ENCODE data around the gene GBP1. TPM values are rescaled to one million over a fixed set of nuclear protein-coding genes. Genes with fewer than 3 reads are reported as not detected.
A peak's percentile ranks its signal among the peaks of the same experiment; 100 is the strongest.
"Not testable (repeated sequence)": the region's sequence is repeated elsewhere in the genome, so short reads cannot be mapped to it uniquely, and the experiment has no call there.

Gene GBP1
- total and polyA plus RNA-seq, 2 experiments from 2014 or later, result 12.0 to 18.9 TPM

GRCh38 chr1:89041119-89041641 lies 23.8 kb downstream of the GBP1 start:
- Histone ChIP-seq H3K9me2 (replicated peaks; ENCODE audit: insufficient read depth) (no peaks in the 10 kb centered on the region), H3K4me2 (no peak overlapping the region), H3K4me1 (ENCODE audit: insufficient read depth) (peaks cover 10% of the 10 kb centered on the region), H4K20me1 (ENCODE audit: insufficient read depth, poor library complexity, severe bottlenecking) (no peaks in the 10 kb centered on the region), H3K27ac (no peak overlapping the region), H3K36me3 (replicated peaks; ENCODE audit: insufficient read depth, low read depth) (no peaks in the 10 kb centered on the region), H3K9me3 (ENCODE audit: low read depth) (no peaks in the 10 kb centered on the region), H2AFZ (no peak overlapping the region), H3K27me3 (no peaks in the 10 kb centered on the region), H3K4me3 (no peak overlapping the region), H3K79me2 (no peaks in the 10 kb centered on the region)
- TF ChIP-seq EZH2 (IDR thresholded peaks at IDR 0.05; ENCODE audit: borderline replicate concordance), result no peak
- no peak for TF ChIP-seq EZH2phosphoT487 (IDR thresholded peaks at IDR 0.05; ENCODE audit: low read depth, severe bottlenecking, unreplicated experiment)
- TF ChIP-seq CTCF (IDR thresholded peaks at IDR 0.05; ENCODE audit: poor library complexity), result no peak
- 78% methylated on average over 3 of the region's 3 CpGs for WGBS (ENCODE audit: low lambda C conversion rate, missing lambda C conversion rate)
- DNase-seq (ENCODE audit: low spot score), result no peak

GRCh38 chr1:89040315-89040626 lies 24.7 kb downstream of the GBP1 start:
- H3K9me2 ChIP-seq (replicated peaks; ENCODE audit: insufficient read depth), result no peaks in the 10 kb centered on the region
- H4K20me1 ChIP-seq (ENCODE audit: insufficient read depth, poor library complexity, severe bottlenecking), result no peaks in the 10 kb centered on the region
- TF ChIP-seq EZH2phosphoT487 (IDR thresholded peaks at IDR 0.05; ENCODE audit: low read depth, severe bottlenecking, unreplicated experiment) (no peak), CTCF (IDR thresholded peaks at IDR 0.05; ENCODE audit: poor library complexity) (no peak), EZH2 (IDR thresholded peaks at IDR 0.05; ENCODE audit: borderline replicate concordance) (no peak)
- no peak overlapping the region for H3K27ac ChIP-seq
- no peaks in the 10 kb centered on the region for H3K27me3 ChIP-seq
- H2AFZ ChIP-seq, result no peak overlapping the region
- peaks cover 5% of the 10 kb centered on the region for H3K4me1 ChIP-seq (ENCODE audit: insufficient read depth)
- H3K4me3 ChIP-seq, result no peak overlapping the region
- no peaks in the 10 kb centered on the region for H3K79me2 ChIP-seq
- H3K4me2 ChIP-seq, result no peak overlapping the region
- no peaks in the 10 kb centered on the region for H3K36me3 ChIP-seq (replicated peaks; ENCODE audit: insufficient read depth, low read depth)
- DNase-seq (ENCODE audit: low spot score), result no peak
- no peaks in the 10 kb centered on the region for H3K9me3 ChIP-seq (ENCODE audit: low read depth)
- WGBS (ENCODE audit: low lambda C conversion rate, missing lambda C conversion rate), result 75% methylated on average over 1 of the region's 1 CpG

- Histone ChIP-seq H3K4me3 (no peak overlapping the region), H3K4me2 (no peak overlapping the region), H3K9me3 (ENCODE audit: low read depth) (no peaks in the 10 kb centered on the region), H2AFZ (no peak overlapping the region), H3K27ac (no peak overlapping the region), H3K9me2 (replicated peaks; ENCODE audit: insufficient read depth) (no peaks in the 10 kb centered on the region), H3K79me2 (no peaks in the 10 kb centered on the region), H3K27me3 (no peaks in the 10 kb centered on the region), H3K36me3 (replicated peaks; ENCODE audit: insufficient read depth, low read depth) (no peaks in the 10 kb centered on the region), H4K20me1 (ENCODE audit: insufficient read depth, poor library complexity, severe bottlenecking) (no peaks in the 10 kb centered on the region), H3K4me1 (ENCODE audit: insufficient read depth) (no peaks in the 10 kb centered on the region)
- no peak for TF ChIP-seq EZH2phosphoT487 (IDR thresholded peaks at IDR 0.05; ENCODE audit: low read depth, severe bottlenecking, unreplicated experiment)
- no peak for TF ChIP-seq EZH2 (IDR thresholded peaks at IDR 0.05; ENCODE audit: borderline replicate concordance)
- no peak for TF ChIP-seq CTCF (IDR thresholded peaks at IDR 0.05; ENCODE audit: poor library complexity)
- 96% methylated on average over 1 of the region's 1 CpG for WGBS (ENCODE audit: low lambda C conversion rate, missing lambda C conversion rate)
- DNase-seq (ENCODE audit: low spot score), result no peak
These were observed 27.8 kb downstream of the GBP1 start for GRCh38 chr1:89037186-89037585.

- Histone ChIP-seq H3K79me2 (no peaks in the 10 kb centered on the region), H3K4me1 (ENCODE audit: insufficient read depth) (no peaks in the 10 kb centered on the region), H3K36me3 (replicated peaks; ENCODE audit: insufficient read depth, low read depth) (no peaks in the 10 kb centered on the region), H2AFZ (no peak overlapping the region), H3K9me3 (ENCODE audit: low read depth) (no peaks in the 10 kb centered on the region), H4K20me1 (ENCODE audit: insufficient read depth, poor library complexity, severe bottlenecking) (no peaks in the 10 kb centered on the region), H3K4me2 (no peak overlapping the region), H3K27ac (peak overlapping the region; percentile 50), H3K9me2 (replicated peaks; ENCODE audit: insufficient read depth) (no peaks in the 10 kb centered on the region), H3K27me3 (no peaks in the 10 kb centered on the region), H3K4me3 (no peak overlapping the region)
- DNase-seq (ENCODE audit: low spot score), result peak; percentile 30
- WGBS (ENCODE audit: low lambda C conversion rate, missing lambda C conversion rate), result 90% methylated on average over 1 of the region's 1 CpG
- TF ChIP-seq CTCF (IDR thresholded peaks at IDR 0.05; ENCODE audit: poor library complexity) (no peak), EZH2 (IDR thresholded peaks at IDR 0.05; ENCODE audit: borderline replicate concordance) (no peak), EZH2phosphoT487 (IDR thresholded peaks at IDR 0.05; ENCODE audit: low read depth, severe bottlenecking, unreplicated experiment) (no peak)
These were observed 29.9 kb downstream of the GBP1 start for GRCh38 chr1:89035080-89035479.

GRCh38 chr1:89034004-89034403 lies 31.0 kb downstream of the GBP1 start:
- not testable (repeated sequence) for H3K4me1 ChIP-seq (ENCODE audit: insufficient read depth); H3K27me3 ChIP-seq; H3K4me3 ChIP-seq; H3K4me2 ChIP-seq; H4K20me1 ChIP-seq (ENCODE audit: insufficient read depth, poor library complexity, severe bottlenecking); H2AFZ ChIP-seq; H3K79me2 ChIP-seq; H3K9me2 ChIP-seq (replicated peaks; ENCODE audit: insufficient read depth); H3K36me3 ChIP-seq (replicated peaks; ENCODE audit: insufficient read depth, low read depth); H3K27ac ChIP-seq; DNase-seq (ENCODE audit: low spot score); H3K9me3 ChIP-seq (ENCODE audit: low read depth)
- 96% methylated on average over 5 of the region's 5 CpGs for WGBS (ENCODE audit: low lambda C conversion rate, missing lambda C conversion rate)
